Measurements from ENCODE around the gene HAPLN2.

DNA sequence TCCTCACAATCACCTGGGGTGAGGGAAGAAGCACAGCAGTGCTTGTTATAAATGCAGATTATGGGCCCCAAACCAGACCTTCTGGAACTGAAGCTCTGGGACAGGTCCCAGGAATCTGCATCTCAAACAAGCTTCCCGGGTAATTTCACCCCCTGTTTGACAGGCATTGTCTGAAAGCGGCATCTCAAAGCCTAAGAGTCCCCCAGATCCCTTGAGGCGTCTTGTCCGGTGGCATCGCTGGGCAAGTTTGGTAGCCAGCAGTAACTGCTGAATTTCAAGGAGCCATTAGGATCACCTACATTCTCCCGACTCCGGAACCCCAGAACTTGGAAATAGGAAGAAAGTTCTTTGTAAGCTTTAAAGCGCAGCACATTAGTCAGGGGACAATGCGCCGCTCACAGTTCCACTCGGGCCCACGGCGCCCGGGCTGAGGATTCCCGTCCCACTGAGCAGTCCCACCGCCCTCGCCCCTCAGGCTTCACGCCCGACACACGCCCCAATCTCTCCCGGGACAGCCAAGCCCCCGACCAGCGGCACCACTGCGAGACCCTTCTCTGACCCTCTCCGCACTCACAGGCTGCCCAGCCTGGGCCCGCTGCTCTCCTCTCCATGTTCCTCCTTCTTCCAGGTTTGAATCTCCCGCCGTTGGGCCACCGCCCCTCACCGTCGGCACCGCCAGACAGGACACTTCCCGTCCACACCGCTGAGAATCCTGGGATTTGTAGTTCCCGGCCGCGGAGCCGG, 47.1 kb upstream of the HAPLN2 start, which contains the start of gene IQGAP3:
- TF ChIP-seq KLF17 (tag by site-specific recombination; IDR thresholded peaks at IDR 0.05) (no peak), ZNF529 (tag by site-specific recombination; IDR thresholded peaks at IDR 0.05; ENCODE audit: insufficient replicate concordance) (no peak), YY1 (tag by site-specific recombination; IDR thresholded peaks at IDR 0.05) (no peak), ZNF341 (tag by site-specific recombination; IDR thresholded peaks at IDR 0.05; ENCODE audit: low read depth) (peak; percentile 90)
